GM19438 (cell line): Measurements from ENCODE around the gene GPHN.

Experiments
- ATAC-seq: cut with Tn5 transposase; IDR thresholded peaks from one replicate; pipeline ENCODE4 v1.9.1; 2021; ENCODE audit warnings: low read depth; ENCODE audit not compliant: unreplicated experiment

The GPHN gene

GRCh38 chr14:67192366-67192765 lies 684.4 kb downstream of the GPHN start:
- no peak for ATAC-seq

GRCh38 chr14:67195279-67195678 lies 687.3 kb downstream of the GPHN start:
- ATAC-seq = no peak

- no peak for ATAC-seq
These were observed 691.1 kb downstream of the GPHN start for GRCh38 chr14:67199016-67199415.

- no peak for ATAC-seq
These were observed 699.9 kb downstream of the GPHN start for GRCh38 chr14:67207810-67208209.

- no peak for ATAC-seq
These were observed 710.2 kb downstream of the GPHN start for GRCh38 chr14:67218126-67218525.

- no peak for ATAC-seq
These were observed 713.5 kb downstream of the GPHN start for GRCh38 chr14:67221248-67221981.

GRCh38 chr14:67221982-67222328 lies 714.0 kb downstream of the GPHN start:
- ATAC-seq = no peak

GRCh38 chr14:67225523-67225922 lies 717.6 kb downstream of the GPHN start:
- no peak for ATAC-seq

GRCh38 chr14:67228325-67228984 lies 720.5 kb downstream of the GPHN start:
- ATAC-seq = no peak
